Sigmoid colon (tissue), 7 donors: Measurements from ENCODE around the gene NAGLU. TPM values are rescaled to one million over a fixed set of nuclear protein-coding genes. Genes with fewer than 3 reads are reported as not detected.

ENCODE experiments used
- DNase-seq: peaks from one replicate; pipeline ENCODE4 v3.0.0-alpha.2; 2019
- H3K27ac ChIP-seq, 4 donors: fragments of 200-600 bp; sonication (generic); one replicate each; pipeline ENCODE4 v1.5.1; 2016 to 2019; ENCODE audit warnings: mild to moderate bottlenecking in 1 of 4
- H3K27me3 ChIP-seq, 3 donors: fragments of 200-600 bp; sonication (generic); one replicate each; pipeline ENCODE4 v1.5.1; 2019; ENCODE audit warnings: mild to moderate bottlenecking in 1 of 3
- H3K36me3 ChIP-seq, 4 donors: fragments of 200-600 bp; sonication (generic); one replicate each; pipeline ENCODE4 v1.5.1; 2016 to 2019
- H3K4me1 ChIP-seq, 4 donors: fragments of 200-600 bp; sonication (generic); one replicate each; pipeline ENCODE4 v1.5.1; 2017 to 2019
- H3K4me3 ChIP-seq, 4 donors: fragments of 200-600 bp; sonication (generic); one replicate each; pipeline ENCODE4 v1.5.1; 2017 to 2019; ENCODE audit warnings: mild to moderate bottlenecking in 2 of 4, moderate library complexity in 1 of 4
- H3K9me3 ChIP-seq, 4 donors: fragments of 200-600 bp in 3 of 4; sonication (generic) in 3 of 4; one replicate each; pipeline versions ENCODE4 v1.5.1 to v1.6.1; 2013 to 2019
- EP300 ChIP-seq, 4 donors: sonication (generic); formaldehyde crosslinking; IDR thresholded peaks; one replicate each; pipeline ENCODE4 v1.6.1; 2017; ENCODE audit warnings: antibody characterized with exemption in 4 of 4
- POLR2A ChIP-seq, 2 donors: fragments of 450-650 bp; IDR thresholded peaks; one replicate each; pipeline ENCODE4 v1.6.1; 2016; ENCODE audit warnings: antibody characterized with exemption in 2 of 2, mild to moderate bottlenecking in 2 of 2, moderate library complexity in 2 of 2
- POLR2AphosphoS5 ChIP-seq, 4 donors: sonication (generic); formaldehyde crosslinking; IDR thresholded peaks; one replicate each; pipeline ENCODE4 v1.6.1; 2017; ENCODE audit warnings: antibody characterized with exemption in 4 of 4
- WGBS, 2 donors: extraction: QIAGEN DNeasy Blood & Tissue Kit; methylation state at CpG; one replicate each; pipeline ENCODE4 v1.1.7; 2013; 5-methylcytosine and 5-hydroxymethylcytosine counted together
- intact Hi-C: fragments of 100-400 bp; cut with DNase I; formaldehyde crosslinking; loops from one replicate; pipeline ENCODE4 v1.15.1; 2023
- polyA plus RNA-seq, 3 donors: library from polyadenylated mRNA; stranded (reverse); fragments of 200-250 nt; gene quantifications; one replicate each; pipeline ENCODE4 v1.2.3, GENCODE V29; 2013
- total RNA-seq, 4 donors: library from RNA; depleted of rRNA; stranded (reverse); fragments of >200 nt; gene quantifications; one replicate each; pipeline ENCODE4 v1.1.0, GENCODE V29; 2016
- TF ChIP-seq, protein P1 (sequence below), 4 experiments: fragments of 450-650 bp in 3 of 4; fragments of 200-600 bp in 1 of 4; IDR thresholded peaks; one replicate each; pipeline ENCODE4 v1.5.1; 2016 to 2019; ENCODE audit warnings: antibody characterized with exemption in 4 of 4, mild to moderate bottlenecking in 3 of 4, moderate library complexity in 2 of 4
- donor health status: healthy with polysubstance abuse.
- donor health status: Bipolar disorder and iron deficiency.
- donor health status: healthy.

NAGLU gene
- 10 to 100 TPM; 35.2 to 52.6 (median 45.0) TPM for total RNA-seq
- polyA plus RNA-seq = 10 to 100 TPM in 2 of 3 donors, 1 to 10 TPM in 1; 9.7 to 33.2 (median 12.6) TPM

DNA sequence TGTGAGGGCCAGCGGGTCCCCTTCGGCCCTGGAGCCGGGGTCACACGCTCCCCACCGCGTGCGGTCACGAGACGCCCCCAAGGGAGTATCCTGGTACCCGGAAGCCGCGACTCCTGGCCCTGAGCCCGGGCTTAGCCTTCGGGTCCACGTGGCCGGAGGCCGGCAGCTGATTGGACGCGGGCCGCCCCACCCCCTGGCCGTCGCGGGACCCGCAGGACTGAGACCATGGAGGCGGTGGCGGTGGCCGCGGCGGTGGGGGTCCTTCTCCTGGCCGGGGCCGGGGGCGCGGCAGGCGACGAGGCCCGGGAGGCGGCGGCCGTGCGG is at the start of gene NAGLU:
Gene NAGLU, plus strand, starts transcription at position 194 of the 324 bp plus-strand sequence. Its CDS starts 32 bp downstream, at position 226.
- 1% methylated on average over 40 of the region's 40 CpGs for WGBS, 2 donors
- no peaks in the 10 kb centered on the region for H3K9me3 ChIP-seq

DNA sequence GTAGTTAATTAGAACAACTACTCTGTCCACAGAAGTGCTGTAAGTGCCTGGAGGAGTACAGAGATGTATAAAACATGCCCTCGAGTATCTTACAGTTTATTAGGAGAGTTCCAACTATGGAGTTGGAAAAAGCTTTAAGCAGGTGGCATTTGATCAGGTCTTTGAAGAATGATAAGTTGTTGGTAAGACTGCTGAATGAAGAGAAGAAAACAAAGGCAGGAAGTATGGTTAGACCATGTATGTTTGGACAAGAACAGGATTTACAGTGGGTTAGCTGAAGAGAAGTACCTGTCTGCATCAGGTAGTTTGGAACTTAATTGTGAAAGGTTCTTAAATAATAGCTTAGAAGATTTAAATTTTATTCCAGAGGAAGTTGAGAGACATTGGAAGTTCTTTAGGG is 48.0 kb upstream of the NAGLU start:
- WGBS, 2 donors = 76 to 87% methylated on average over 1 of the region's 1 CpG
- H3K9me3 ChIP-seq = no peaks in the 10 kb centered on the region

More for the DNA sequence above, at the start of gene NAGLU:
- intact Hi-C loops = no loop called here
- H3K36me3 ChIP-seq = peaks cover 0 to 28% (median 12%) of the 10 kb centered on the region in 4 donors
- H3K27ac ChIP-seq = peak within 1 kb of the TSS; percentile 90 to 96 (median 94)
- H3K4me3 ChIP-seq = peak within 1 kb of the TSS; percentile 43 to 76 (median 60)
- TF ChIP-seq POLR2A (IDR thresholded peaks at IDR 0.05) (peak; percentile 58 to 66), EP300 (IDR thresholded peaks at IDR 0.05) (peak in 3 of 4 donors; percentile 45 to 96 (median 75)), POLR2AphosphoS5 (IDR thresholded peaks at IDR 0.05) (peak; percentile 82 to 96 (median 92))
- TF ChIP-seq, protein P1, sequence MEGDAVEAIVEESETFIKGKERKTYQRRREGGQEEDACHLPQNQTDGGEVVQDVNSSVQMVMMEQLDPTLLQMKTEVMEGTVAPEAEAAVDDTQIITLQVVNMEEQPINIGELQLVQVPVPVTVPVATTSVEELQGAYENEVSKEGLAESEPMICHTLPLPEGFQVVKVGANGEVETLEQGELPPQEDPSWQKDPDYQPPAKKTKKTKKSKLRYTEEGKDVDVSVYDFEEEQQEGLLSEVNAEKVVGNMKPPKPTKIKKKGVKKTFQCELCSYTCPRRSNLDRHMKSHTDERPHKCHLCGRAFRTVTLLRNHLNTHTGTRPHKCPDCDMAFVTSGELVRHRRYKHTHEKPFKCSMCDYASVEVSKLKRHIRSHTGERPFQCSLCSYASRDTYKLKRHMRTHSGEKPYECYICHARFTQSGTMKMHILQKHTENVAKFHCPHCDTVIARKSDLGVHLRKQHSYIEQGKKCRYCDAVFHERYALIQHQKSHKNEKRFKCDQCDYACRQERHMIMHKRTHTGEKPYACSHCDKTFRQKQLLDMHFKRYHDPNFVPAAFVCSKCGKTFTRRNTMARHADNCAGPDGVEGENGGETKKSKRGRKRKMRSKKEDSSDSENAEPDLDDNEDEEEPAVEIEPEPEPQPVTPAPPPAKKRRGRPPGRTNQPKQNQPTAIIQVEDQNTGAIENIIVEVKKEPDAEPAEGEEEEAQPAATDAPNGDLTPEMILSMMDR (IDR thresholded peaks at IDR 0.05) = no peak
- DNase-seq = peak; percentile 99
- peaks cover 0 to 32% (median 27%) of the 10 kb centered on the region in 4 donors for H3K4me1 ChIP-seq
- H3K27me3 ChIP-seq = no peaks in the 10 kb centered on the region

DNA sequence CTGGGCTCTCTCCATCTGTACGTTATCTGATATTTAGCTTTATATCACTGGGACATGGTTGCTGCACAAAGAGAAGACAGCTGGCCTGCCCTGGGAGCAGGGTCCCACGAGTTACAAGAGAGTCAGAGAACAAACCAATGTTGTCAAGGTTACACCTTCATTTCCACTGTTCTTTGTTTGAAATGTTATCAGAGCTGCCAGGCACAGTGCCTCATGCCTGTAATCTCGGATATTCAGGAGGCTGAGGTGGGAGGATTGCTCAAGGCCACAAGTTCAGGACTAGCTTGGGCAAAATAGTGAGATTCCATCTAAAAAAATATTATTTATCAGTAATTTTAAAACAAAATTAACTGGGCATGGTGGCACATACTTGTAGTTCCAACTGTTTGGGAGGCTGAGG is 42.7 kb upstream of the NAGLU start:
- no peak for DNase-seq
- H3K27ac ChIP-seq = no peak overlapping the region
- H3K36me3 ChIP-seq = peaks cover 32 to 99% (median 56%) of the 10 kb centered on the region in 4 donors
- WGBS, 2 donors = 69 to 78% methylated on average over 3 of the region's 3 CpGs
- intact Hi-C loops = no loop called here
- no peak for TF ChIP-seq EP300 (IDR thresholded peaks at IDR 0.05)
- TF ChIP-seq, protein P1 (IDR thresholded peaks at IDR 0.05) = no peak
- no peak for TF ChIP-seq POLR2A (IDR thresholded peaks at IDR 0.05)
- no peak for TF ChIP-seq POLR2AphosphoS5 (IDR thresholded peaks at IDR 0.05)
- H3K4me3 ChIP-seq = no peak overlapping the region
- no peaks in the 10 kb centered on the region for H3K27me3 ChIP-seq
- H3K4me1 ChIP-seq = no peaks in the 10 kb centered on the region
- no peaks in the 10 kb centered on the region for H3K9me3 ChIP-seq

More for the DNA sequence above, 48.0 kb upstream of the NAGLU start:
- TF ChIP-seq POLR2AphosphoS5 (IDR thresholded peaks at IDR 0.05) (no peak), POLR2A (IDR thresholded peaks at IDR 0.05) (no peak), EP300 (IDR thresholded peaks at IDR 0.05) (no peak)
- TF ChIP-seq, protein P1 (IDR thresholded peaks at IDR 0.05) = no peak
- intact Hi-C loops = no loop called here
- DNase-seq = no peak
- Histone ChIP-seq H3K36me3 (peaks cover 29 to 100% (median 66%) of the 10 kb centered on the region in 4 donors), H3K27ac (no peak overlapping the region), H3K4me3 (no peak overlapping the region), H3K27me3 (no peaks in the 10 kb centered on the region), H3K4me1 (peaks cover 0 to 6% (median 2%) of the 10 kb centered on the region in 4 donors)

DNA sequence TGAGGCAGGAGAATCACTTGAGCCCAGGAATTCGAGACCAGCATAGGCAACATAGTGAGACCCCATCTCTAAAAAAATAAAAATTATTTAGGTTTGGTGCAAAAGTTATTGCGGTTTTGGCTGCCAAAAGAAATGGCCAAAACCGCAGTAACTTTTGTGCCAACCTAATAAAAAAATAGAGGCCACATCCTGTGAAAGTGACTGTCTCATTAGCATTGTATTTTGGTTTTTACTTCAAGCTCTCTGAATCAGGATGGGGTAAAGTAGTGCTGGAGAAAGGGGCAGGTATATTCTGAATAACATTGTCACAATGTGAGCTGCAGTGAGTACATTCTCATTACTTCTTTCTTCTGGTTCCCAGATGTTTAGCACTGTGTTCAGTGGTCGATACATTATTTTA is 41.4 kb upstream of the NAGLU start:
- no peak overlapping the region for H3K27ac ChIP-seq
- WGBS, 2 donors = 45 to 86% methylated on average over 4 of the region's 4 CpGs
- no peaks in the 10 kb centered on the region for H3K27me3 ChIP-seq
- H3K9me3 ChIP-seq = no peaks in the 10 kb centered on the region
- no peak overlapping the region for H3K4me3 ChIP-seq
- H3K36me3 ChIP-seq = peaks cover 33 to 99% (median 51%) of the 10 kb centered on the region in 4 donors
- H3K4me1 ChIP-seq = no peaks in the 10 kb centered on the region
- TF ChIP-seq POLR2A (IDR thresholded peaks at IDR 0.05) = no peak
- TF ChIP-seq, protein P1 (IDR thresholded peaks at IDR 0.05) = no peak
- TF ChIP-seq POLR2AphosphoS5 (IDR thresholded peaks at IDR 0.05) = no peak
- TF ChIP-seq EP300 (IDR thresholded peaks at IDR 0.05) = no peak
- DNase-seq = no peak
- intact Hi-C loops = no loop called here

DNA sequence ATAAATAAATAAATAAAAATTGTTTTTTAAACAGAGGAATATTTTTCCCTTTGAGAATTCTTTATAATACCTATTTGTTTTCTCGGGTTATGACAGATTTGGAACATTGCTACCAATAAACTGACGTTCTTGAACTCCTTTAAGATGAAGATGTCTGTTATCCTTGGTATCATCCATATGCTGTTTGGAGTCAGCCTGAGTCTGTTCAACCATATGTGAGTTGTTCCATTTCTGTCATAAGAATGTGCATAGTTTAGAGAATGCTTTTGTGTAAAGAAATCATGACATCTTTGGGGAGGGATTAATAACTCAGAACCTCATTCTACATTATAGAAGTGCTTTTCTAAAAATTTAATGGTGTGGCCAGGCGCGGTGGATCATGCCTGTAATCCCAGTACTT is 37.2 kb upstream of the NAGLU start:
- Histone ChIP-seq H3K27me3 (no peaks in the 10 kb centered on the region), H3K4me3 (no peak overlapping the region), H3K27ac (no peak overlapping the region), H3K4me1 (no peaks in the 10 kb centered on the region), H3K9me3 (no peaks in the 10 kb centered on the region), H3K36me3 (peaks cover 32 to 99% (median 58%) of the 10 kb centered on the region in 4 donors)
- no peak for TF ChIP-seq POLR2AphosphoS5 (IDR thresholded peaks at IDR 0.05)
- TF ChIP-seq, protein P1 (IDR thresholded peaks at IDR 0.05) = no peak
- TF ChIP-seq EP300 (IDR thresholded peaks at IDR 0.05) = no peak
- TF ChIP-seq POLR2A (IDR thresholded peaks at IDR 0.05) = no peak
- DNase-seq = no peak
- WGBS, 2 donors = 92 to 95% methylated on average over 4 of the region's 4 CpGs
- intact Hi-C loops = no loop called here
